H1 (cell line): ENCODE results near the gene VRK3. TPM values are rescaled to one million over a fixed set of nuclear protein-coding genes. Genes with fewer than 3 reads are reported as not detected.

Experiments
- CHD2 ChIP-seq: IDR thresholded peaks from 2 replicates; pipeline ENCODE4 v1.6.1; 2012; ENCODE audit warnings: low read length, improper control_type of control experiment
- EP300 ChIP-seq, 2 experiments: IDR thresholded peaks; 1 replicate in 1 of 2; 2 replicates in 1 of 2; pipeline ENCODE4 v1.6.1; 2011 to 2012; ENCODE audit warnings: low read depth in 2 of 2, low read length in 2 of 2, mild to moderate bottlenecking in 2 of 2, borderline replicate concordance in 1 of 2, inconsistent platforms in 1 of 2, moderate library complexity in 1 of 2
- GABPA ChIP-seq: IDR thresholded peaks from 2 replicates; pipeline ENCODE4 v1.6.1; 2011; ENCODE audit warnings: mild to moderate bottlenecking, low read length, moderate library complexity, borderline replicate concordance; ENCODE audit not compliant: insufficient read depth
- KDM4A ChIP-seq: IDR thresholded peaks from one replicate; pipeline ENCODE4 v1.7.1; 2012; ENCODE audit warnings: low read depth, mild to moderate bottlenecking, moderate library complexity, low read length, inconsistent platforms; ENCODE audit not compliant: severe bottlenecking
- SIN3A ChIP-seq, 2 experiments: IDR thresholded peaks in 1 of 2; conservative IDR thresholded peaks in 1 of 2; 2 replicates each; pipeline ENCODE4 v1.6.1; 2011 to 2012; ENCODE audit warnings: low read length in 2 of 2, improper control_type of control experiment in 1 of 2, low read depth in 1 of 2, mild to moderate bottlenecking in 1 of 2
- SP1 ChIP-seq: IDR thresholded peaks from 2 replicates; pipeline ENCODE4 v1.6.1; 2011; ENCODE audit warnings: low read depth, low read length
- SP2 ChIP-seq: IDR thresholded peaks from 2 replicates; pipeline ENCODE4 v1.6.1; 2012; ENCODE audit warnings: mild to moderate bottlenecking, low read length, inconsistent platforms
- SRF ChIP-seq: IDR thresholded peaks from 2 replicates; pipeline ENCODE4 v1.6.1; 2011; ENCODE audit warnings: mild to moderate bottlenecking, low read depth, low read length, moderate library complexity
- TBP ChIP-seq: IDR thresholded peaks from 2 replicates; pipeline ENCODE4 v1.6.1; 2011; ENCODE audit warnings: low read depth, low read length, improper control_type of control experiment
- polyA plus RNA-seq, 7 experiments: library from polyadenylated mRNA; depleted of rRNA in 3 of 7; stranded (reverse) in 5 of 7; unstranded in 2 of 7; fragments of >200 nt in 5 of 7; fragments of 200-250 nt in 2 of 7; gene quantifications; 1 replicate in 5 of 7; 2 replicates in 1 of 7; 4 replicates in 1 of 7; pipeline versions ENCODE4 v1.2.1 to v1.2.3, GENCODE V29; 2011 to 2013; ENCODE audit warnings: missing spikeins in 2 of 7, mixed read lengths in 2 of 7
- total RNA-seq: library from RNA; stranded (reverse); fragmentation: NEBNext Ultra II Directional; extraction: Animal tissue kit (Norgen Biotek cat#: 25700); gene quantifications from 2 replicates; pipeline ENCODE4 v1.2.1, GENCODE V29; 2021
- TF ChIP-seq, protein P1 (sequence below): fragments of 300-600 bp; sonication (generic); IDR thresholded peaks from 2 replicates; pipeline ENCODE4 v1.7.1; 2012; ENCODE audit warnings: low read length, moderate library complexity, mild to moderate bottlenecking, inconsistent platforms; ENCODE audit not compliant: insufficient replicate concordance

The VRK3 gene
- total and polyA plus RNA-seq, 2 of the 8 experiments (the other 6 are each of a cell fraction or from before 2014, with no cell fraction given): 21.3 to 36.1 TPM

DNA sequence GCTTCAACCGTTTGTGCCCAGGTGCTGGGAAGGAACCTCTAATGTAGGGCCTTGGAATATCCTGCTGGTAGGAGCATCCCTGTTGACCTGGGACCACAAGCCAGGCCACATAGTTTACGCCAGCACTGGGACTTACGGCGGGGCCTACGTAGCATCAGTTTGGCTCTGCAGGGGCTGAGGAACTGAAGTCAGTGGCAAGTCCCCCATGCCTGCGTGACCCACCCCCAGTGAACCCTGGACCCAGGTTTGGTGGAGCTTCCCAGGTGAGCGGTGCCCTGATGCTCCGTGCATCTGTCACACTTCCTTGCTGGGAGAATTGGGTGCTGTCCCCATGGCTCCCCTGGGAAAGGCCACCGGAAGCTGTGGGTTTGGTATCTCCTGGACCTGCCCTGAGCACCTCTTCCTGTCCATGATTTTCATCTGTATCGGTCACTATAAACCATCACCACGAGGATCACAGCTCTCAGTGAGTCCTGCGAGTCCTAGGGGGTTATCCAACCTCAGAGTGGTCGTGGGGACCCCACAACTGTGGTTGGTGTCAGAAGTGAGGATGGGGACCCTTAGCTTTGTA is 74.1 kb downstream of the VRK3 start (continued):
- TF ChIP-seq, protein P1, sequence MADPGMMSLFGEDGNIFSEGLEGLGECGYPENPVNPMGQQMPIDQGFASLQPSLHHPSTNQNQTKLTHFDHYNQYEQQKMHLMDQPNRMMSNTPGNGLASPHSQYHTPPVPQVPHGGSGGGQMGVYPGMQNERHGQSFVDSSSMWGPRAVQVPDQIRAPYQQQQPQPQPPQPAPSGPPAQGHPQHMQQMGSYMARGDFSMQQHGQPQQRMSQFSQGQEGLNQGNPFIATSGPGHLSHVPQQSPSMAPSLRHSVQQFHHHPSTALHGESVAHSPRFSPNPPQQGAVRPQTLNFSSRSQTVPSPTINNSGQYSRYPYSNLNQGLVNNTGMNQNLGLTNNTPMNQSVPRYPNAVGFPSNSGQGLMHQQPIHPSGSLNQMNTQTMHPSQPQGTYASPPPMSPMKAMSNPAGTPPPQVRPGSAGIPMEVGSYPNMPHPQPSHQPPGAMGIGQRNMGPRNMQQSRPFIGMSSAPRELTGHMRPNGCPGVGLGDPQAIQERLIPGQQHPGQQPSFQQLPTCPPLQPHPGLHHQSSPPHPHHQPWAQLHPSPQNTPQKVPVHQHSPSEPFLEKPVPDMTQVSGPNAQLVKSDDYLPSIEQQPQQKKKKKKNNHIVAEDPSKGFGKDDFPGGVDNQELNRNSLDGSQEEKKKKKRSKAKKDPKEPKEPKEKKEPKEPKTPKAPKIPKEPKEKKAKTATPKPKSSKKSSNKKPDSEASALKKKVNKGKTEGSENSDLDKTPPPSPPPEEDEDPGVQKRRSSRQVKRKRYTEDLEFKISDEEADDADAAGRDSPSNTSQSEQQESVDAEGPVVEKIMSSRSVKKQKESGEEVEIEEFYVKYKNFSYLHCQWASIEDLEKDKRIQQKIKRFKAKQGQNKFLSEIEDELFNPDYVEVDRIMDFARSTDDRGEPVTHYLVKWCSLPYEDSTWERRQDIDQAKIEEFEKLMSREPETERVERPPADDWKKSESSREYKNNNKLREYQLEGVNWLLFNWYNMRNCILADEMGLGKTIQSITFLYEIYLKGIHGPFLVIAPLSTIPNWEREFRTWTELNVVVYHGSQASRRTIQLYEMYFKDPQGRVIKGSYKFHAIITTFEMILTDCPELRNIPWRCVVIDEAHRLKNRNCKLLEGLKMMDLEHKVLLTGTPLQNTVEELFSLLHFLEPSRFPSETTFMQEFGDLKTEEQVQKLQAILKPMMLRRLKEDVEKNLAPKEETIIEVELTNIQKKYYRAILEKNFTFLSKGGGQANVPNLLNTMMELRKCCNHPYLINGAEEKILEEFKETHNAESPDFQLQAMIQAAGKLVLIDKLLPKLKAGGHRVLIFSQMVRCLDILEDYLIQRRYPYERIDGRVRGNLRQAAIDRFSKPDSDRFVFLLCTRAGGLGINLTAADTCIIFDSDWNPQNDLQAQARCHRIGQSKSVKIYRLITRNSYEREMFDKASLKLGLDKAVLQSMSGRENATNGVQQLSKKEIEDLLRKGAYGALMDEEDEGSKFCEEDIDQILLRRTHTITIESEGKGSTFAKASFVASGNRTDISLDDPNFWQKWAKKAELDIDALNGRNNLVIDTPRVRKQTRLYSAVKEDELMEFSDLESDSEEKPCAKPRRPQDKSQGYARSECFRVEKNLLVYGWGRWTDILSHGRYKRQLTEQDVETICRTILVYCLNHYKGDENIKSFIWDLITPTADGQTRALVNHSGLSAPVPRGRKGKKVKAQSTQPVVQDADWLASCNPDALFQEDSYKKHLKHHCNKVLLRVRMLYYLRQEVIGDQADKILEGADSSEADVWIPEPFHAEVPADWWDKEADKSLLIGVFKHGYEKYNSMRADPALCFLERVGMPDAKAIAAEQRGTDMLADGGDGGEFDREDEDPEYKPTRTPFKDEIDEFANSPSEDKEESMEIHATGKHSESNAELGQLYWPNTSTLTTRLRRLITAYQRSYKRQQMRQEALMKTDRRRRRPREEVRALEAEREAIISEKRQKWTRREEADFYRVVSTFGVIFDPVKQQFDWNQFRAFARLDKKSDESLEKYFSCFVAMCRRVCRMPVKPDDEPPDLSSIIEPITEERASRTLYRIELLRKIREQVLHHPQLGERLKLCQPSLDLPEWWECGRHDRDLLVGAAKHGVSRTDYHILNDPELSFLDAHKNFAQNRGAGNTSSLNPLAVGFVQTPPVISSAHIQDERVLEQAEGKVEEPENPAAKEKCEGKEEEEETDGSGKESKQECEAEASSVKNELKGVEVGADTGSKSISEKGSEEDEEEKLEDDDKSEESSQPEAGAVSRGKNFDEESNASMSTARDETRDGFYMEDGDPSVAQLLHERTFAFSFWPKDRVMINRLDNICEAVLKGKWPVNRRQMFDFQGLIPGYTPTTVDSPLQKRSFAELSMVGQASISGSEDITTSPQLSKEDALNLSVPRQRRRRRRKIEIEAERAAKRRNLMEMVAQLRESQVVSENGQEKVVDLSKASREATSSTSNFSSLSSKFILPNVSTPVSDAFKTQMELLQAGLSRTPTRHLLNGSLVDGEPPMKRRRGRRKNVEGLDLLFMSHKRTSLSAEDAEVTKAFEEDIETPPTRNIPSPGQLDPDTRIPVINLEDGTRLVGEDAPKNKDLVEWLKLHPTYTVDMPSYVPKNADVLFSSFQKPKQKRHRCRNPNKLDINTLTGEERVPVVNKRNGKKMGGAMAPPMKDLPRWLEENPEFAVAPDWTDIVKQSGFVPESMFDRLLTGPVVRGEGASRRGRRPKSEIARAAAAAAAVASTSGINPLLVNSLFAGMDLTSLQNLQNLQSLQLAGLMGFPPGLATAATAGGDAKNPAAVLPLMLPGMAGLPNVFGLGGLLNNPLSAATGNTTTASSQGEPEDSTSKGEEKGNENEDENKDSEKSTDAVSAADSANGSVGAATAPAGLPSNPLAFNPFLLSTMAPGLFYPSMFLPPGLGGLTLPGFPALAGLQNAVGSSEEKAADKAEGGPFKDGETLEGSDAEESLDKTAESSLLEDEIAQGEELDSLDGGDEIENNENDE: no peak
- TF ChIP-seq GABPA (no peak), SP1 (no peak), TBP (no peak), SP2 (no peak), SRF (no peak), KDM4A (no peak), CHD2 (no peak), SIN3A (conservative IDR thresholded peaks at IDR 0.05 in 1 of 2, IDR thresholded peaks at IDR 0.05 in 1 of 2; ENCODE audit: low read depth in 1 of 2, low read length in 2 of 2) (no peak), EP300 (IDR thresholded peaks at IDR 0.05; ENCODE audit: borderline replicate concordance in 1 of 2, low read depth in 2 of 2, low read length in 2 of 2) (no peak)
